Mammary epithelial cell (primary cell): Measurements from ENCODE around the gene GSTK1.

ENCODE experiments used
- EZH2 ChIP-seq: IDR thresholded peaks from 2 replicates; pipeline ENCODE4 v1.6.1; 2012; ENCODE audit warnings: low read length, inconsistent platforms, borderline replicate concordance
- TF ChIP-seq, protein P1 (sequence below), 2 donors: IDR thresholded peaks in 1 of 2; conservative IDR thresholded peaks in 1 of 2; 2 replicates each; pipeline ENCODE4 v1.5.1; 2011 to 2012; ENCODE audit warnings: inconsistent platforms in 2 of 2, low read length in 2 of 2, mild to moderate bottlenecking in 2 of 2, control low read depth in 1 of 2, low read depth in 1 of 2; ENCODE audit not compliant: insufficient read depth in 1 of 2; ENCODE audit errors: extremely low read depth in 1 of 2

- TF ChIP-seq, protein P1, sequence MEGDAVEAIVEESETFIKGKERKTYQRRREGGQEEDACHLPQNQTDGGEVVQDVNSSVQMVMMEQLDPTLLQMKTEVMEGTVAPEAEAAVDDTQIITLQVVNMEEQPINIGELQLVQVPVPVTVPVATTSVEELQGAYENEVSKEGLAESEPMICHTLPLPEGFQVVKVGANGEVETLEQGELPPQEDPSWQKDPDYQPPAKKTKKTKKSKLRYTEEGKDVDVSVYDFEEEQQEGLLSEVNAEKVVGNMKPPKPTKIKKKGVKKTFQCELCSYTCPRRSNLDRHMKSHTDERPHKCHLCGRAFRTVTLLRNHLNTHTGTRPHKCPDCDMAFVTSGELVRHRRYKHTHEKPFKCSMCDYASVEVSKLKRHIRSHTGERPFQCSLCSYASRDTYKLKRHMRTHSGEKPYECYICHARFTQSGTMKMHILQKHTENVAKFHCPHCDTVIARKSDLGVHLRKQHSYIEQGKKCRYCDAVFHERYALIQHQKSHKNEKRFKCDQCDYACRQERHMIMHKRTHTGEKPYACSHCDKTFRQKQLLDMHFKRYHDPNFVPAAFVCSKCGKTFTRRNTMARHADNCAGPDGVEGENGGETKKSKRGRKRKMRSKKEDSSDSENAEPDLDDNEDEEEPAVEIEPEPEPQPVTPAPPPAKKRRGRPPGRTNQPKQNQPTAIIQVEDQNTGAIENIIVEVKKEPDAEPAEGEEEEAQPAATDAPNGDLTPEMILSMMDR (conservative IDR thresholded peaks at IDR 0.05 in 1 of 2, IDR thresholded peaks at IDR 0.05 in 1 of 2; ENCODE audit: extremely low read depth in 1 of 2, insufficient read depth in 1 of 2, low read depth in 1 of 2, low read length in 2 of 2) = no peak
- no peak for TF ChIP-seq EZH2
Measured at GRCh38 chr7:143248761-143249354, 14.4 kb upstream of the GSTK1 start.
